Omental fat pad (tissue), 4 donors: ENCODE measurements around the gene MYOG. TPM values are rescaled to one million over a fixed set of nuclear protein-coding genes. Genes with fewer than 3 reads are reported as not detected.

Experiments
- ATAC-seq: fragments of 150-250 bp; one replicate; pipeline ENCODE4 v1.9.1; 2016; ENCODE audit warnings: mild to moderate bottlenecking, moderate library complexity; ENCODE audit not compliant: low FRiP score
- DNase-seq: peaks from one replicate; pipeline ENCODE4 v3.0.0-alpha.2; 2019; ENCODE audit warnings: low spot score
- CTCF ChIP-seq, 3 donors: fragments of 450-650 bp; IDR thresholded peaks; one replicate each; pipeline ENCODE4 v1.5.1; 2016 to 2017; ENCODE audit warnings: antibody characterized with exemption in 3 of 3, mild to moderate bottlenecking in 3 of 3, moderate library complexity in 2 of 3
- total RNA-seq, 4 donors: library from RNA; depleted of rRNA; stranded (reverse); fragments of >200 nt; gene quantifications; one replicate each; pipeline ENCODE4 v1.1.0, GENCODE V29; 2016

Gene MYOG
- total RNA-seq, 4 donors from 2014 or later: not detected

DNA sequence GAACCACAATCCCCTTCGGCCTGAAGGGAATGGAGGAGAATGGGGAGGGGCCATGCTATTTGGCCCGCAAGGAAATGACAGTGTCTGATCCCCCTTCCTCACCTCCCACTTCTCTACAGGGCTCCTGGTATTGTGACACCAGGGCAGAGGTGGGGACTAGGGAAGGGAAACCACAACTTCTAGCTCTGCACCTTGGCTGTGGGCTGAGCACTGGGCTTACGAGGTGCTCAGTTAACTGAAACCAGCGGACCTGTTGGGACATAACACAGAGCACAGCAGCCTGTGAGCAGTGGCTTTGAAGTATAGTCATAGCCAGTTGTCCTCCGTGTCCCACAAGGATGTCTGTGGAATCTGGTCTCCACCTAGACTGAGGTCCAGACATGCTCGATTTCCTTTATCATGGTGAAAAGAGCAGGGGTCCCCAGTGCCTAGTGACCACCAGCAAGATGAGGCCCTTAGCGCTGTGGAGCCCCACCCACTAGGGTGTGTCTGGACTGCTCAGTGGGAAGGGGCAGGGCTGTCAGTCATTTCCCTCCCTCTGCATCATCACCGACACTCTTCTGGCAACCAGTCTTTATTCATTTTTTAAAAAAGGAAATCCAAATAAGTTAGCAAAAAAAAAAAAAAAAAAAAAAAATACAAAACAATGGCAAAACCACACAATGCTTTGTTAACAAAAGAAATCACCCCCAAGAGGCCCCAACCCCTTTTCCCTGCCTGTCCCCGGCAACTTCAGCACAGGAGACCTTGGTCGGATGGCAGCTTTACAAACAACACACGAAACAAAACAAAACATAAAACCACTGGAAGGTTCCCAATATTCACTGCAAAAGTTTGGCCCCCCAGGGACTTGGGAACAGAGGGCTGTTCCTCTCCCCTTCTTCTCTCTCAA lies 3.0 kb downstream of the MYOG start:
- no peak for TF ChIP-seq CTCF (IDR thresholded peaks at IDR 0.05)
- ATAC-seq: no peak
- no peak for DNase-seq

DNA sequence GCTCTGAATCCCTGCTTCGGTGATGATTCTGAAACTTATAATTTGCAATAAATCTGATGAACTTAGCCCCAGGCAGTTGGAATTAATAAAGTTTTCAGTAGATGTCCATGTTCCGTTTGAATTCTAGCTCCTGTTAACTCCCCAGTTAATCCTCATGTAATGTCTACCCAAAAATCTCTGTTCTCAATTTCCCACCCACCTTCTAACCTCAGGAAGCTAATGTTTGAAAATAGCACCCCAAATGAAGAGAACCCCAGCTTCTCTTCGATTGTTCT lies 3.6 kb downstream of the MYOG start:
- DNase-seq: no peak
- no peak for TF ChIP-seq CTCF (IDR thresholded peaks at IDR 0.05)
- ATAC-seq: no peak

- no peak for TF ChIP-seq CTCF (IDR thresholded peaks at IDR 0.05)
- ATAC-seq: no peak
- no peak for DNase-seq
Measured at GRCh38 chr1:203081465-203082230, 4.2 kb downstream of the MYOG start.

GRCh38 chr1:203080456-203080855 lies 5.4 kb downstream of the MYOG start:
- TF ChIP-seq CTCF (IDR thresholded peaks at IDR 0.05): no peak
- DNase-seq (no peak), ATAC-seq (no peak)

DNA sequence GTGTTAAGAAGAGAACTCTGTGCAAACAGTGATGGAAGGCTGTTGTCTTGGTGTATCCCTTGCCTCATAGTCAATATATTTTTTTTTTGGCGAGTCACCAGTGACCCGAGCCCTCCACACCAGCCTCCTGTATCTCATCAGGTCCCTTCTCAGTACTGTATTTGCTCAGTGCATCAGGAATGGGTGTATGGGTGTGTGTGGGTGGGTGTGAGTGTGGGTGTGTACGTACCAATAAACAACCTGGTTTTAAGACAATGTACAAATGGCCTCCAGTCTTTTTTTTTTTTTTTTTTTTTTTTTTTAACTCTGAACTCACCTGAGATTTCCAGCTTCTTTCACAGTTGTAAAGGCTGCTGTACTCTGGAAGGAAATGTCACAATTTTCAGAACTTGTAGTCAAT lies 7.3 kb downstream of the MYOG start:
- no peak for TF ChIP-seq CTCF (IDR thresholded peaks at IDR 0.05)
- no peak for DNase-seq
- no peak for ATAC-seq

- ATAC-seq: no peak
- TF ChIP-seq CTCF (IDR thresholded peaks at IDR 0.05): no peak
- DNase-seq: no peak
Measured at GRCh38 chr1:203077956-203078355, 7.9 kb downstream of the MYOG start.

DNA sequence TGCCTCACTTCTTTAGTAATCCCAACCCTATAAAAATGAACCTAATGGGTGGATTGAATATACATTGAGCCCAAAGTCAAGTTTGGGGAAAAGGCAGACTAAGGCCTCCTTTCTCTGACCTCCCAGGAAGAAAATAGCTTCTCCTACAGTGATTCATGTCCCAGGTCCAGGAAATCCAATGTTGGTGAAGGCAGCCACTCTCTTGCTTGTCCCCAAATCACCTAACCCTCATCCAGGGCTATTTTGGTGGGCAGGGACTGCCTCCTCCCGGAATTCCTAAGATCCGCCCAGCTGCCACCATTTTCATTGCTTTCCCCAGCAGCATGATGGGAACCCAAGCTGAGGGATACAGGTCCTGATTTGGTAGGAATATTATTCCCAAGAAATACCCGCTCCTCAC lies 8.4 kb downstream of the MYOG start:
- TF ChIP-seq CTCF (IDR thresholded peaks at IDR 0.05): no peak
- no peak for DNase-seq
- ATAC-seq: no peak
